ENCODE measurements around the gene HOXD8. TPM values are rescaled to one million over a fixed set of nuclear protein-coding genes. Genes with fewer than 3 reads are reported as not detected.

The HOXD8 gene
- total and polyA plus RNA-seq, 2 of the 8 experiments (the other 6 are each of a cell fraction or from before 2014, with no cell fraction given): not detected

- peaks cover 0 to 16% of the 10 kb centered on the region in 2 experiments; a peak in 2 of 4 replicates for H3K9me3 ChIP-seq (ENCODE audit: insufficient read depth in 2 of 2, low read depth in 1 of 2, low read length in 1 of 2)
- peaks cover 21 to 35% of the 10 kb centered on the region in 2 experiments for H4K20me1 ChIP-seq (replicated peaks in 1 of 2; ENCODE audit: control insufficient read depth in 1 of 2, insufficient read depth in 2 of 2, low read length in 2 of 2)
- H3K4me2 ChIP-seq (ENCODE audit: insufficient read depth in 1 of 2, low read depth in 2 of 2, low read length in 2 of 2): no peak overlapping the region; a peak in 1 of 4 replicates
- WGBS, 2 experiments (ENCODE audit: extremely low coverage in 1 of 2, insufficient coverage in 1 of 2, insufficient read length in 1 of 2, insufficient replicate concordance in 2 of 2, low coverage in 1 of 2, low lambda C conversion rate in 2 of 2, missing lambda C conversion rate in 1 of 2): 68% methylated on average over 40 of the region's 40 CpGs; no CpG with 5 or more reads in 1 of the 2 experiments
- no peak overlapping the region for H2AFZ ChIP-seq (ENCODE audit: low read length)
- CTCF ChIA-PET (ENCODE audit: partially characterized antibody): interaction anchor here (1.1 to 5.1 kb wide), 9 partner anchors 10 to 520 kb away, joined by 3 to 19 read pairs (median 5); no protein-coding TSS in a partner anchor
- H4K91ac ChIP-seq (replicated peaks; ENCODE audit: insufficient read length, low read length): no peak overlapping the region
- no peak for FAIRE-seq
- H3K4ac ChIP-seq (replicated peaks; ENCODE audit: insufficient read length, low read depth, low read length): no peak overlapping the region
- H2BK5ac ChIP-seq (ENCODE audit: low read depth, low read length): no peak overlapping the region
- H2BK15ac ChIP-seq (ENCODE audit: low read length): no peak overlapping the region
- no peak overlapping the region for H3K9ac ChIP-seq (replicated peaks in 1 of 4; ENCODE audit: extremely low read depth in 1 of 4, low read depth in 3 of 4, low read length in 3 of 4)
- no peak overlapping the region for H4K5ac ChIP-seq (ENCODE audit: insufficient read length, low read depth, low read length)
- no peak overlapping the region for H2BK12ac ChIP-seq (ENCODE audit: low read depth, low read length)
- H3K36me3 ChIP-seq (ENCODE audit: control insufficient read depth in 2 of 4, insufficient read depth in 4 of 4, low read length in 3 of 4): peaks cover 0 to 19% (median 0%) of the 10 kb centered on the region in 4 experiments; a peak in 1 of 8 replicates
- no peak for DNase-seq (ENCODE audit: low read depth in 1 of 2, low spot score in 2 of 2)
- H3K79me2 ChIP-seq (ENCODE audit: control insufficient read depth in 1 of 2, insufficient read depth in 2 of 2, low read length in 2 of 2): no peaks in the 10 kb centered on the region
- H3K27me3 ChIP-seq (replicated peaks in 1 of 4; ENCODE audit: control insufficient read depth in 3 of 4, extremely low read depth in 1 of 4, insufficient read depth in 3 of 4, low read length in 3 of 4): peaks cover 92 to 100% (median 100%) of the 10 kb centered on the region in 4 experiments
- no peaks in the 10 kb centered on the region for H3K79me1 ChIP-seq (ENCODE audit: low read depth, low read length)
- H2BK20ac ChIP-seq (ENCODE audit: low read length): no peak overlapping the region
- H3K18ac ChIP-seq (ENCODE audit: extremely low read depth, low read length): no peak overlapping the region
- peaks cover 0 to 11% (median 2%) of the 10 kb centered on the region in 4 experiments; a peak in 4 of 7 replicates for H3K4me1 ChIP-seq (replicated peaks in 1 of 4; ENCODE audit: control insufficient read depth in 3 of 4, insufficient read depth in 4 of 4, low read length in 3 of 4)
- H2BK120ac ChIP-seq (replicated peaks; ENCODE audit: low read depth, low read length): no peak overlapping the region
- H3K23ac ChIP-seq (ENCODE audit: insufficient read length): no peak overlapping the region
- H3K14ac ChIP-seq (ENCODE audit: insufficient read length): no peak overlapping the region
- no peak overlapping the region for H2AK5ac ChIP-seq (ENCODE audit: low read depth, low read length)
- no peak overlapping the region for H3K4me3 ChIP-seq (ENCODE audit: extremely low read depth in 1 of 4, insufficient read depth in 2 of 4, low read depth in 3 of 4, low read length in 4 of 4)
- H3K56ac ChIP-seq (replicated peaks; ENCODE audit: insufficient read length, low read depth, low read length): no peak overlapping the region
- no peak overlapping the region for H4K8ac ChIP-seq (ENCODE audit: extremely low read depth, insufficient read depth, low read length)
- no peak overlapping the region for H3K27ac ChIP-seq (ENCODE audit: low read depth, low read length)
- POLR2A ChIA-PET (ENCODE audit: partially characterized antibody): no interaction called here
- H3K23me2 ChIP-seq (ENCODE audit: low read depth, low read length): no peaks in the 10 kb centered on the region; the same call in 1 of the 2 replicates
- TF ChIP-seq CTCF (IDR thresholded peaks at IDR 0.05; ENCODE audit: control extremely low read depth in 1 of 3, insufficient read depth in 1 of 3, low read depth in 1 of 3, low read length in 3 of 3) (no peak), BCL11A (IDR thresholded peaks at IDR 0.05; ENCODE audit: low read depth in 2 of 2, low read length in 2 of 2) (no peak), EZH2 (IDR thresholded peaks at IDR 0.05; ENCODE audit: low read depth, low read length, severe bottlenecking) (no peak), CHD1 (IDR thresholded peaks at IDR 0.05; ENCODE audit: low read depth, low read length) (no peak), CHD2 (IDR thresholded peaks at IDR 0.05; ENCODE audit: low read length) (no peak), SP4 (IDR thresholded peaks at IDR 0.05; ENCODE audit: low read length) (no peak), TBP (IDR thresholded peaks at IDR 0.05; ENCODE audit: low read depth, low read length) (no peak), SP1 (IDR thresholded peaks at IDR 0.05; ENCODE audit: low read depth, low read length) (no peak), FOSL1 (IDR thresholded peaks at IDR 0.05; ENCODE audit: insufficient read depth, low read depth, low read length) (no peak)
- TF ChIP-seq, protein P1, sequence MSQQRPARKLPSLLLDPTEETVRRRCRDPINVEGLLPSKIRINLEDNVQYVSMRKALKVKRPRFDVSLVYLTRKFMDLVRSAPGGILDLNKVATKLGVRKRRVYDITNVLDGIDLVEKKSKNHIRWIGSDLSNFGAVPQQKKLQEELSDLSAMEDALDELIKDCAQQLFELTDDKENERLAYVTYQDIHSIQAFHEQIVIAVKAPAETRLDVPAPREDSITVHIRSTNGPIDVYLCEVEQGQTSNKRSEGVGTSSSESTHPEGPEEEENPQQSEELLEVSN (IDR thresholded peaks at IDR 0.05): no peak
Observed at GRCh38 chr2:176117162-176117822, 12.2 kb upstream of the HOXD8 start.
